K562 (cell line): ENCODE measurements around the gene CYP2R1. TPM values are rescaled to one million over a fixed set of nuclear protein-coding genes. Genes with fewer than 3 reads are reported as not detected.
A peak's percentile ranks its signal among the peaks of the same experiment; 100 is the strongest.

Experiments used
- BCOR ChIP-seq: fragments of 450-650 bp; IDR thresholded peaks from 2 replicates; pipeline ENCODE4 v1.6.1; 2016
- CBFA2T2 ChIP-seq: fragments of 450-650 bp; conservative IDR thresholded peaks from 2 replicates; pipeline ENCODE4 v1.6.1; 2017; ENCODE audit warnings: mild to moderate bottlenecking
- ETV6 ChIP-seq, 3 experiments: fragments of 150-350 bp in 1 of 3; sonication (generic) in 1 of 3; formaldehyde crosslinking in 1 of 3; IDR thresholded peaks; 2 replicates each; pipeline versions ENCODE4 v1.6.1 to v1.8.0; 2014 to 2022; ENCODE audit warnings: borderline replicate concordance in 2 of 3, low read depth in 2 of 3, antibody characterized with exemption in 1 of 3, low read length in 1 of 3, mild to moderate bottlenecking in 1 of 3, missing genetic modification reagents in 1 of 3
- FOXP1 ChIP-seq: sonication (generic); formaldehyde crosslinking; IDR thresholded peaks from 2 replicates; pipeline ENCODE4 v1.8.0; 2022; ENCODE audit warnings: mild to moderate bottlenecking, missing genetic modification reagents
- LARP7 ChIP-seq: fragments of 450-650 bp; IDR thresholded peaks from 2 replicates; pipeline ENCODE4 v1.6.1; 2016
- MNT ChIP-seq, 2 experiments: fragments of 450-650 bp; conservative IDR thresholded peaks; 2 replicates each; pipeline ENCODE4 v1.6.1; 2017; ENCODE audit warnings: mild to moderate bottlenecking in 2 of 2, moderate library complexity in 2 of 2
- NFE2 ChIP-seq: IDR thresholded peaks from 2 replicates; pipeline ENCODE4 v1.6.1; 2014; ENCODE audit warnings: antibody characterized with exemption, low read depth
- PHF8 ChIP-seq: fragments of 200-600 bp; sonication (generic); IDR thresholded peaks from 2 replicates; pipeline ENCODE4 v1.6.1; 2012; ENCODE audit warnings: mixed run types, mild to moderate bottlenecking, inconsistent platforms, low read length, moderate library complexity, borderline replicate concordance
- RCOR1 ChIP-seq, 2 experiments: IDR thresholded peaks; 2 replicates each; pipeline ENCODE4 v1.6.1; 2012; ENCODE audit warnings: low read depth in 2 of 2, low read length in 2 of 2, borderline replicate concordance in 1 of 2, improper control_type of control experiment in 1 of 2
- ZFP1 ChIP-seq: fragments of 450-650 bp; formaldehyde crosslinking; IDR thresholded peaks from 2 replicates; pipeline ENCODE4 v1.4.0; 2020; ENCODE audit warnings: mild to moderate bottlenecking, mixed read lengths
- ZNF165 ChIP-seq: fragments of 250-450 bp; sonication (Bioruptor Pico); IDR thresholded peaks from 2 replicates; pipeline ENCODE4 v1.4.0; 2020; ENCODE audit warnings: borderline replicate concordance
- ZNF24 ChIP-seq: fragments of 450-650 bp; IDR thresholded peaks from 2 replicates; pipeline ENCODE4 v1.6.1; 2016
- ZNF280A ChIP-seq: fragments of 450-650 bp; IDR thresholded peaks from 2 replicates; pipeline ENCODE4 v1.6.1; 2018; ENCODE audit warnings: mild to moderate bottlenecking, low read depth; ENCODE audit not compliant: partially characterized antibody
- ZNF431 ChIP-seq: sonication (generic); formaldehyde crosslinking; IDR thresholded peaks from 2 replicates; pipeline ENCODE4 v1.8.0; 2022; ENCODE audit warnings: mild to moderate bottlenecking, missing genetic modification reagents
- polyA plus RNA-seq, 8 experiments: library from polyadenylated mRNA; depleted of rRNA in 4 of 8; stranded (reverse) in 5 of 8; unstranded in 3 of 8; fragments of >200 nt; fragmentation: Nextera tagmentation in 2 of 8; fragmentation: Illumina TruSeq in 1 of 8; extraction: Ambion mirVana in 2 of 8; extraction: Trizol in 1 of 8; gene quantifications; 2 replicates each; pipeline versions ENCODE4 v1.2.1 to v1.2.3, GENCODE V29; 2011 to 2014; ENCODE audit warnings: inconsistent platforms in 1 of 8, missing spikeins in 1 of 8
- total RNA-seq, 7 experiments: library from RNA; depleted of rRNA in 6 of 7; stranded (reverse); fragments of >200 nt in 6 of 7; fragmentation: Illumina TruSeq in 2 of 7; extraction: Trizol in 2 of 7; gene quantifications; 2 replicates each; pipeline versions ENCODE4 v1.2.1 to v1.2.3, GENCODE V29; 2011 to 2021; ENCODE audit warnings: low replicate concordance in 1 of 7

The CYP2R1 gene
- total and polyA plus RNA-seq, 9 of the 15 experiments (the other 6 are each of a cell fraction or from before 2014, with no cell fraction given): 19.4 to 40.5 (median 29.4) TPM

- TF ChIP-seq ZNF165 (CRISPR knock-in tag) (no peak), ETV6 (IDR thresholded peaks at IDR 0.05; ENCODE audit: borderline replicate concordance in 1 of 2, low read depth in 2 of 2, low read length in 1 of 2) (no peak), ETV6 (CRISPR knock-in tag; IDR thresholded peaks at IDR 0.05; ENCODE audit: borderline replicate concordance) (no peak), ZFP1 (CRISPR knock-in tag) (0 out of 2 replicates have a peak, but pooled peaks have one; percentile 33), BCOR (0 out of 2 replicates have a peak, but pooled peaks have one; percentile 10), MNT (conservative IDR thresholded peaks at IDR 0.05) (peak; percentile 55 to 61), RCOR1 (IDR thresholded peaks at IDR 0.05; ENCODE audit: borderline replicate concordance in 1 of 2, low read depth in 2 of 2, low read length in 2 of 2) (peak in 1 of 2 experiments; percentile 9; a peak in 1 of 4 replicates), ZNF280A (no peak), FOXP1 (CRISPR knock-in tag) (peak; percentile 88), NFE2 (no peak), ZNF431 (CRISPR knock-in tag) (peak; percentile 86), PHF8 (peak; percentile 82; the same call in 1 of the 2 replicates), LARP7 (no peak), CBFA2T2 (no peak), ZNF24 (0 out of 2 replicates have a peak, but pooled peaks have one; percentile 29)
Observed at GRCh38 chr11:14891143-14892035, 642 bp downstream of the CYP2R1 start (continued).
